Astrocyte (in vitro differentiated cells and primary cell): ENCODE results near the gene NODAL. TPM values are rescaled to one million over a fixed set of nuclear protein-coding genes. Genes with fewer than 3 reads are reported as not detected.

ENCODE experiments used
- DNase-seq: peaks from one replicate; pipeline ENCODE4 v3.0.0-alpha.2; 2010; ENCODE audit warnings: low read depth
- FAIRE-seq: peaks from 2 replicates; lab custom pipeline; 2011; peaks lifted over from hg19 to GRCh38; lab: Jason Lieb, UNC
- H2AFZ ChIP-seq: 2 replicates; pipeline ENCODE4 v1.6.0; 2012; ENCODE audit warnings: low read depth, low read length, inconsistent platforms
- H3K27ac ChIP-seq: 2 replicates; pipeline ENCODE4 v1.5.1; 2011; ENCODE audit warnings: low read depth, low read length, inconsistent platforms
- H3K27me3 ChIP-seq: 2 replicates; pipeline ENCODE4 v1.6.0; 2011; ENCODE audit warnings: low read length, inconsistent platforms; ENCODE audit not compliant: insufficient read depth
- H3K36me3 ChIP-seq: 2 replicates; pipeline ENCODE4 v1.5.1; 2011; ENCODE audit warnings: low read length, inconsistent platforms; ENCODE audit not compliant: insufficient read depth
- H3K4me1 ChIP-seq: 2 replicates; pipeline ENCODE4 v1.5.1; 2011; ENCODE audit warnings: low read length, inconsistent platforms; ENCODE audit not compliant: insufficient read depth
- H3K4me2 ChIP-seq: 2 replicates; pipeline ENCODE4 v1.6.0; 2012; ENCODE audit warnings: low read length, inconsistent platforms
- H3K4me3 ChIP-seq: 2 replicates; pipeline ENCODE4 v1.5.1; 2011; ENCODE audit warnings: low read depth, mild to moderate bottlenecking, low read length, inconsistent platforms; ENCODE audit not compliant: insufficient read depth
- H3K79me2 ChIP-seq: 2 replicates; pipeline ENCODE4 v1.6.0; 2012; ENCODE audit warnings: mild to moderate bottlenecking, low read length, inconsistent platforms; ENCODE audit not compliant: insufficient read depth
- H3K9ac ChIP-seq: 2 replicates; pipeline ENCODE4 v1.6.0; 2012; ENCODE audit warnings: mild to moderate bottlenecking, low read length, inconsistent platforms
- H3K9me3 ChIP-seq: 2 replicates; pipeline ENCODE4 v1.5.1; 2012; ENCODE audit warnings: low read depth, mild to moderate bottlenecking, low read length, inconsistent platforms; ENCODE audit not compliant: insufficient read depth
- H4K20me1 ChIP-seq: 2 replicates; pipeline ENCODE4 v1.6.0; 2012; ENCODE audit warnings: low read length, inconsistent platforms; ENCODE audit not compliant: insufficient read depth
- H3K27ac Mint-ChIP-seq: one replicate; pipeline ENCODE4 v1.8.0; 2021; ENCODE audit warnings: mild to moderate bottlenecking, mixed read lengths; ENCODE audit not compliant: unreplicated experiment
- H3K27me3 Mint-ChIP-seq: one replicate; pipeline ENCODE4 v1.8.0; 2021; ENCODE audit warnings: low read depth, mixed read lengths; ENCODE audit not compliant: unreplicated experiment
- H3K36me3 Mint-ChIP-seq: one replicate; pipeline ENCODE4 v1.8.0; 2021; ENCODE audit warnings: low read depth, mixed read lengths; ENCODE audit not compliant: unreplicated experiment
- H3K4me1 Mint-ChIP-seq: one replicate; pipeline ENCODE4 v1.8.0; 2021; ENCODE audit warnings: low read depth, mixed read lengths; ENCODE audit not compliant: unreplicated experiment
- H3K4me3 Mint-ChIP-seq: one replicate; pipeline ENCODE4 v1.8.0; 2021; ENCODE audit warnings: mild to moderate bottlenecking, moderate library complexity, mixed read lengths; ENCODE audit not compliant: unreplicated experiment
- H3K9me3 Mint-ChIP-seq: one replicate; pipeline ENCODE4 v1.8.0; 2021; ENCODE audit warnings: mild to moderate bottlenecking, mixed read lengths; ENCODE audit not compliant: unreplicated experiment
- CTCF ChIP-seq: IDR thresholded peaks from 2 replicates; pipeline ENCODE4 v1.5.1; 2011; ENCODE audit warnings: low read depth, mild to moderate bottlenecking, inconsistent platforms, low read length, moderate library complexity; ENCODE audit not compliant: insufficient read depth
- EZH2 ChIP-seq: IDR thresholded peaks from 2 replicates; pipeline ENCODE4 v1.6.1; 2012; ENCODE audit warnings: mild to moderate bottlenecking, low read length, inconsistent platforms; ENCODE audit not compliant: insufficient read depth
- total RNA-seq: library from RNA; stranded (reverse); gene quantifications from 2 replicates; pipeline ENCODE4 v1.2.1, GENCODE V29; 2021

NODAL gene
- total RNA-seq, 1 donor from 2014 or later = not detected

- peaks cover 38% of the 10 kb centered on the region for H4K20me1 ChIP-seq
- FAIRE-seq = no peak
- no peak overlapping the region for H3K9ac ChIP-seq
- H3K4me1 ChIP-seq = peaks cover 5% of the 10 kb centered on the region
- H3K9me3 ChIP-seq = no peaks in the 10 kb centered on the region
- no peak for TF ChIP-seq CTCF
- TF ChIP-seq EZH2 = no peak
- Mint-ChIP-seq H3K36me3 (peaks cover 10% of the 10 kb centered on the region), H3K9me3 (no peaks in the 10 kb centered on the region), H3K4me3 (no peak overlapping the region), H3K27me3 (no peaks in the 10 kb centered on the region), H3K27ac (peak overlapping the region; percentile 41), H3K4me1 (no peaks in the 10 kb centered on the region)
- H3K27ac ChIP-seq = no peak overlapping the region
- no peak for DNase-seq
- no peaks in the 10 kb centered on the region for H3K27me3 ChIP-seq
- no peak overlapping the region for H2AFZ ChIP-seq
- H3K4me3 ChIP-seq = no peak overlapping the region
- H3K36me3 ChIP-seq = peaks cover 28% of the 10 kb centered on the region
- no peaks in the 10 kb centered on the region for H3K79me2 ChIP-seq
- no peak overlapping the region for H3K4me2 ChIP-seq
Measured at GRCh38 chr10:70430493-70431445, 10.7 kb downstream of the NODAL start.

GRCh38 chr10:70426823-70427222 is 14.7 kb downstream of the NODAL start:
- Histone ChIP-seq H3K36me3 (peaks cover 46% of the 10 kb centered on the region), H3K27me3 (no peaks in the 10 kb centered on the region), H3K27ac (no peak overlapping the region), H3K79me2 (no peaks in the 10 kb centered on the region), H3K4me3 (no peak overlapping the region), H2AFZ (no peak overlapping the region), H3K9me3 (no peaks in the 10 kb centered on the region), H3K4me1 (no peaks in the 10 kb centered on the region), H4K20me1 (peaks cover 74% of the 10 kb centered on the region), H3K9ac (no peak overlapping the region), H3K4me2 (no peak overlapping the region)
- no peaks in the 10 kb centered on the region for H3K9me3 Mint-ChIP-seq
- peaks cover 12% of the 10 kb centered on the region for H3K36me3 Mint-ChIP-seq
- H3K27ac Mint-ChIP-seq = no peak overlapping the region
- H3K4me1 Mint-ChIP-seq = no peaks in the 10 kb centered on the region
- no peaks in the 10 kb centered on the region for H3K27me3 Mint-ChIP-seq
- H3K4me3 Mint-ChIP-seq = no peak overlapping the region
- DNase-seq (no peak), FAIRE-seq (no peak)
- TF ChIP-seq CTCF (no peak), EZH2 (no peak)

- no peak for FAIRE-seq
- no peak overlapping the region for H3K27ac Mint-ChIP-seq
- DNase-seq = no peak
- Histone ChIP-seq H3K4me1 (no peaks in the 10 kb centered on the region), H3K9ac (no peak overlapping the region), H3K4me3 (no peak overlapping the region), H3K27me3 (no peaks in the 10 kb centered on the region), H3K4me2 (no peak overlapping the region), H2AFZ (no peak overlapping the region), H3K9me3 (no peaks in the 10 kb centered on the region), H3K79me2 (no peaks in the 10 kb centered on the region), H3K36me3 (peaks cover 49% of the 10 kb centered on the region), H4K20me1 (peaks cover 69% of the 10 kb centered on the region), H3K27ac (no peak overlapping the region)
- H3K27me3 Mint-ChIP-seq = no peaks in the 10 kb centered on the region
- no peaks in the 10 kb centered on the region for H3K4me1 Mint-ChIP-seq
- H3K4me3 Mint-ChIP-seq = no peak overlapping the region
- H3K36me3 Mint-ChIP-seq = peaks cover 24% of the 10 kb centered on the region
- TF ChIP-seq EZH2 (no peak), CTCF (no peak)
- H3K9me3 Mint-ChIP-seq = no peaks in the 10 kb centered on the region
Measured at GRCh38 chr10:70425096-70425495, 16.4 kb downstream of the NODAL start.
